Measurements from ENCODE around the gene ZNF273. TPM values are rescaled to one million over a fixed set of nuclear protein-coding genes. Genes with fewer than 3 reads are reported as not detected.

ZNF273 gene
- 1.4 TPM for polyA plus RNA-seq (2013, experiment 1 of 2)
- polyA plus RNA-seq (2013, experiment 2 of 2), result 1.2 TPM

GRCh38 chr7:64902806-64903721 lies at the start of gene ZNF273:
Gene ZNF273, plus strand, starts transcription at chr7:64903273. Its CDS starts 45 bp downstream, at chr7:64903318.
- Histone ChIP-seq H2BK12ac (ENCODE audit: low read length in 2 of 2) (no peak within 1 kb of the TSS), H2BK15ac (ENCODE audit: low read depth, poor library complexity, severe bottlenecking) (no peak within 1 kb of the TSS), H3K4ac (ENCODE audit: low read depth in 1 of 2, low read length in 2 of 2) (no peak within 1 kb of the TSS), H3K4me1 (ENCODE audit: control insufficient read depth, insufficient read depth, low read depth, low read length) (peaks cover 3% of the 10 kb centered on the region), H3K79me1 (replicated peaks; ENCODE audit: low read length, poor library complexity, severe bottlenecking) (peaks cover 22% of the 10 kb centered on the region), H3K14ac (ENCODE audit: low read length in 2 of 2) (no peak within 1 kb of the TSS), H3K9me3 (ENCODE audit: control insufficient read depth, low read length) (no peaks in the 10 kb centered on the region), H3K27me3 (ENCODE audit: control insufficient read depth in 1 of 2, insufficient read depth in 1 of 2, low read length in 2 of 2) (no peaks in the 10 kb centered on the region), H2BK120ac (ENCODE audit: low read depth, low read length) (no peak within 1 kb of the TSS), H4K91ac (ENCODE audit: low read length) (peak within 1 kb of the TSS; percentile 80), H3K4me3 (ENCODE audit: insufficient read depth in 1 of 2, low read depth in 1 of 2, low read length in 2 of 2) (peak within 1 kb of the TSS; percentile 83 to 99), H2BK5ac (ENCODE audit: low read depth, low read length, poor library complexity, severe bottlenecking) (no peak within 1 kb of the TSS), H3K18ac (ENCODE audit: low read depth in 1 of 2, low read length in 2 of 2) (no peak within 1 kb of the TSS), H3K4me2 (ENCODE audit: low read length, poor library complexity, severe bottlenecking) (peak within 1 kb of the TSS; percentile 88), H2AK5ac (ENCODE audit: low read length, severe bottlenecking) (no peak within 1 kb of the TSS), H2AFZ (ENCODE audit: low read depth, low read length) (peak within 1 kb of the TSS; percentile 98), H3K27ac (ENCODE audit: low read length, poor library complexity, severe bottlenecking) (peak within 1 kb of the TSS; percentile 20), H3K23ac (ENCODE audit: low read length in 2 of 2) (no peak within 1 kb of the TSS), H3K36me3 (ENCODE audit: control insufficient read depth in 1 of 2, insufficient read depth in 2 of 2, low read depth in 1 of 2, low read length in 2 of 2) (no peaks in the 10 kb centered on the region), H3K9ac (ENCODE audit: low read length) (peak within 1 kb of the TSS; percentile 96), H4K8ac (ENCODE audit: low read length) (peak within 1 kb of the TSS; percentile 80)
- peak; percentile 87 for DNase-seq
- WGBS, result under 1% methylated on average over 28 of the region's 34 CpGs

- Histone ChIP-seq H4K91ac (ENCODE audit: low read length) (no peak overlapping the region), H2BK12ac (ENCODE audit: low read length in 2 of 2) (no peak overlapping the region), H3K27ac (ENCODE audit: low read length, poor library complexity, severe bottlenecking) (no peak overlapping the region), H3K18ac (ENCODE audit: low read depth in 1 of 2, low read length in 2 of 2) (no peak overlapping the region), H2AFZ (ENCODE audit: low read depth, low read length) (no peak overlapping the region), H3K9me3 (ENCODE audit: control insufficient read depth, low read length) (no peaks in the 10 kb centered on the region), H3K4me2 (ENCODE audit: low read length, poor library complexity, severe bottlenecking) (no peak overlapping the region), H2AK5ac (ENCODE audit: low read length, severe bottlenecking) (no peak overlapping the region), H3K23ac (ENCODE audit: low read length in 2 of 2) (no peak overlapping the region), H2BK120ac (ENCODE audit: low read depth, low read length) (no peak overlapping the region), H3K79me1 (replicated peaks; ENCODE audit: low read length, poor library complexity, severe bottlenecking) (no peaks in the 10 kb centered on the region), H3K9ac (ENCODE audit: low read length) (no peak overlapping the region), H3K14ac (ENCODE audit: low read length in 2 of 2) (no peak overlapping the region), H3K4me1 (ENCODE audit: control insufficient read depth, insufficient read depth, low read depth, low read length) (no peaks in the 10 kb centered on the region), H2BK15ac (ENCODE audit: low read depth, poor library complexity, severe bottlenecking) (no peak overlapping the region), H2BK5ac (ENCODE audit: low read depth, low read length, poor library complexity, severe bottlenecking) (no peak overlapping the region), H4K8ac (ENCODE audit: low read length) (no peak overlapping the region), H3K4ac (ENCODE audit: low read depth in 1 of 2, low read length in 2 of 2) (no peak overlapping the region), H3K4me3 (ENCODE audit: insufficient read depth in 1 of 2, low read depth in 1 of 2, low read length in 2 of 2) (no peak overlapping the region), H3K27me3 (ENCODE audit: control insufficient read depth in 1 of 2, insufficient read depth in 1 of 2, low read length in 2 of 2) (no peaks in the 10 kb centered on the region), H3K36me3 (ENCODE audit: control insufficient read depth in 1 of 2, insufficient read depth in 2 of 2, low read depth in 1 of 2, low read length in 2 of 2) (no peaks in the 10 kb centered on the region)
- DNase-seq, result no peak
- WGBS, result 63% methylated on average over 3 of the region's 4 CpGs
Measured at GRCh38 chr7:64853679-64854078, 49.4 kb upstream of the ZNF273 start.

- no peak overlapping the region for H3K18ac ChIP-seq (ENCODE audit: low read depth in 1 of 2, low read length in 2 of 2)
- no CpG with 5 or more reads among the region's 1 CpG for WGBS
Measured at GRCh38 chr7:64854969-64855368, 48.1 kb upstream of the ZNF273 start.

DNA sequence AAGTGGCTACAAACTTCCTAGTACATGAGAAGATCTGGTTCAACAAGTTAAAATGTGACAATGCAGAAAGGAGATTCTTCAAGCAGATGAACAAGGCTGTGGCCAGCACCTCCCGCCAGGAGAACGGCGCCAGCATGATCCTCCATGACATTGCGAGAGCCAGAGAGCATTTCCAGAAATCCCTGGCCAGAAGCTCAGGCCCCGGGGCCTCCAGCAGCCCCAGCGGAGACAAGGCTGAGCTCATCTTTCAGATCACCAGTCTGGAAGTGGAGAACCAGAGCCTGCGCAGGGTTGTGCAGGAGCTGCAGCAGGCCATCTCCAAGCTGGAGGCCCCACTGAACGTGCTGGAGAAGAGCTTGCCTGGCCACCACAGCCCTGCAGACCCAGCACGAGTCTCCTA lies 40.1 kb upstream of the ZNF273 start:
- H3K9me3 ChIP-seq (ENCODE audit: control insufficient read depth, low read length), result no peaks in the 10 kb centered on the region
- no peaks in the 10 kb centered on the region for H3K79me1 ChIP-seq (replicated peaks; ENCODE audit: low read length, poor library complexity, severe bottlenecking)
- H2BK120ac ChIP-seq (ENCODE audit: low read depth, low read length), result no peak overlapping the region
- H2BK12ac ChIP-seq (ENCODE audit: low read length in 2 of 2), result no peak overlapping the region
- WGBS, result 85% methylated on average over 9 of the region's 9 CpGs
- H2AK5ac ChIP-seq (ENCODE audit: low read length, severe bottlenecking), result no peak overlapping the region
- no peak overlapping the region for H3K23ac ChIP-seq (ENCODE audit: low read length in 2 of 2)
- no peak overlapping the region for H3K4ac ChIP-seq (ENCODE audit: low read depth in 1 of 2, low read length in 2 of 2)
- no peak overlapping the region for H3K14ac ChIP-seq (ENCODE audit: low read length in 2 of 2)
- H3K4me3 ChIP-seq (ENCODE audit: insufficient read depth in 1 of 2, low read depth in 1 of 2, low read length in 2 of 2), result peak overlapping the region in 1 of 2 experiments; percentile 22
- no peak overlapping the region for H3K27ac ChIP-seq (ENCODE audit: low read length, poor library complexity, severe bottlenecking)
- H3K4me1 ChIP-seq (ENCODE audit: control insufficient read depth, insufficient read depth, low read depth, low read length), result no peaks in the 10 kb centered on the region
- no peak overlapping the region for H3K9ac ChIP-seq (ENCODE audit: low read length)
- no peak for DNase-seq
- no peak overlapping the region for H2BK5ac ChIP-seq (ENCODE audit: low read depth, low read length, poor library complexity, severe bottlenecking)
- H2BK15ac ChIP-seq (ENCODE audit: low read depth, poor library complexity, severe bottlenecking), result no peak overlapping the region
- H3K4me2 ChIP-seq (ENCODE audit: low read length, poor library complexity, severe bottlenecking), result no peak overlapping the region
- no peak overlapping the region for H4K8ac ChIP-seq (ENCODE audit: low read length)
- no peak overlapping the region for H2AFZ ChIP-seq (ENCODE audit: low read depth, low read length)
- no peak overlapping the region for H3K18ac ChIP-seq (ENCODE audit: low read depth in 1 of 2, low read length in 2 of 2)
- H3K27me3 ChIP-seq (ENCODE audit: control insufficient read depth in 1 of 2, insufficient read depth in 1 of 2, low read length in 2 of 2), result no peaks in the 10 kb centered on the region
- no peaks in the 10 kb centered on the region for H3K36me3 ChIP-seq (ENCODE audit: control insufficient read depth in 1 of 2, insufficient read depth in 2 of 2, low read depth in 1 of 2, low read length in 2 of 2)
- H4K91ac ChIP-seq (ENCODE audit: low read length), result no peak overlapping the region

More at GRCh38 chr7:64854969-64855368, 48.1 kb upstream of the ZNF273 start:
- no peak overlapping the region for H3K14ac ChIP-seq (ENCODE audit: low read length in 2 of 2)
- H2BK12ac ChIP-seq (ENCODE audit: low read length in 2 of 2), result no peak overlapping the region
- H3K4me3 ChIP-seq (ENCODE audit: insufficient read depth in 1 of 2, low read depth in 1 of 2, low read length in 2 of 2), result no peak overlapping the region
- no peak overlapping the region for H4K91ac ChIP-seq (ENCODE audit: low read length)
- no peak overlapping the region for H3K4me2 ChIP-seq (ENCODE audit: low read length, poor library complexity, severe bottlenecking)
- no peak overlapping the region for H3K9ac ChIP-seq (ENCODE audit: low read length)
- no peak overlapping the region for H2BK15ac ChIP-seq (ENCODE audit: low read depth, poor library complexity, severe bottlenecking)
- no peak overlapping the region for H2AFZ ChIP-seq (ENCODE audit: low read depth, low read length)
- no peaks in the 10 kb centered on the region for H3K4me1 ChIP-seq (ENCODE audit: control insufficient read depth, insufficient read depth, low read depth, low read length)
- no peak overlapping the region for H3K27ac ChIP-seq (ENCODE audit: low read length, poor library complexity, severe bottlenecking)
- H3K23ac ChIP-seq (ENCODE audit: low read length in 2 of 2), result no peak overlapping the region
- no peaks in the 10 kb centered on the region for H3K27me3 ChIP-seq (ENCODE audit: control insufficient read depth in 1 of 2, insufficient read depth in 1 of 2, low read length in 2 of 2)
- H4K8ac ChIP-seq (ENCODE audit: low read length), result no peak overlapping the region
- no peak overlapping the region for H2BK5ac ChIP-seq (ENCODE audit: low read depth, low read length, poor library complexity, severe bottlenecking)
- no peaks in the 10 kb centered on the region for H3K36me3 ChIP-seq (ENCODE audit: control insufficient read depth in 1 of 2, insufficient read depth in 2 of 2, low read depth in 1 of 2, low read length in 2 of 2)
- H3K79me1 ChIP-seq (replicated peaks; ENCODE audit: low read length, poor library complexity, severe bottlenecking), result no peaks in the 10 kb centered on the region
- no peaks in the 10 kb centered on the region for H3K9me3 ChIP-seq (ENCODE audit: control insufficient read depth, low read length)
- DNase-seq, result no peak
- H2BK120ac ChIP-seq (ENCODE audit: low read depth, low read length), result no peak overlapping the region
- H2AK5ac ChIP-seq (ENCODE audit: low read length, severe bottlenecking), result no peak overlapping the region
- no peak overlapping the region for H3K4ac ChIP-seq (ENCODE audit: low read depth in 1 of 2, low read length in 2 of 2)
